Trophoblast cell (in vitro differentiated cells and primary cell): ENCODE results near the gene MPP3.

Experiments
- DNase-seq, 2 donors: peaks; one replicate each; pipeline ENCODE4 v3.0.0-alpha.2; 2016
- H2AFZ ChIP-seq: 2 replicates; pipeline ENCODE4 v1.6.1; 2013; ENCODE audit warnings: low read length, moderate library complexity, mild to moderate bottlenecking; ENCODE audit not compliant: insufficient read depth, poor library complexity
- H2AK5ac ChIP-seq: 2 replicates; pipeline ENCODE4 v1.6.1; 2013; ENCODE audit warnings: mild to moderate bottlenecking, low read length
- H2BK120ac ChIP-seq: 2 replicates; pipeline ENCODE4 v1.6.1; 2013; ENCODE audit warnings: low read length, mild to moderate bottlenecking, moderate library complexity; ENCODE audit not compliant: insufficient read depth, poor library complexity
- H2BK12ac ChIP-seq: 2 replicates; pipeline ENCODE4 v1.6.1; 2013; ENCODE audit warnings: mild to moderate bottlenecking, low read length, moderate library complexity
- H2BK5ac ChIP-seq: 2 replicates; pipeline ENCODE4 v1.6.1; 2013; ENCODE audit warnings: low read length, low read depth, moderate library complexity, mild to moderate bottlenecking; ENCODE audit not compliant: poor library complexity
- H3K14ac ChIP-seq: 2 replicates; pipeline ENCODE4 v1.6.1; 2013; ENCODE audit warnings: mild to moderate bottlenecking, low read length
- H3K18ac ChIP-seq: 2 replicates; pipeline ENCODE4 v1.6.1; 2013; ENCODE audit warnings: mild to moderate bottlenecking, low read length
- H3K23ac ChIP-seq: 2 replicates; pipeline ENCODE4 v1.6.1; 2013; ENCODE audit warnings: low read length
- H3K27ac ChIP-seq: 2 replicates; pipeline ENCODE4 v1.5.1; 2013; ENCODE audit warnings: low read depth, mild to moderate bottlenecking, inconsistent platforms, low read length, moderate library complexity
- H3K27me3 ChIP-seq: 2 replicates; pipeline ENCODE4 v1.6.1; 2013; ENCODE audit warnings: inconsistent platforms, mild to moderate bottlenecking, low read length, moderate library complexity; ENCODE audit not compliant: insufficient read depth
- H3K36me3 ChIP-seq, 2 experiments: 1 replicate in 1 of 2; 2 replicates in 1 of 2; pipeline ENCODE4 v1.6.1; 2013; ENCODE audit warnings: low read length in 2 of 2, mild to moderate bottlenecking in 2 of 2, moderate library complexity in 1 of 2; ENCODE audit not compliant: insufficient read depth in 2 of 2, control insufficient read depth in 1 of 2
- H3K4ac ChIP-seq: 2 replicates; pipeline ENCODE4 v1.6.1; 2013; ENCODE audit warnings: low read depth, mild to moderate bottlenecking, low read length, moderate library complexity
- H3K4me1 ChIP-seq, 2 experiments: 1 replicate in 1 of 2; 2 replicates in 1 of 2; pipeline ENCODE4 v1.6.1; 2013; ENCODE audit warnings: low read length in 2 of 2, mild to moderate bottlenecking in 2 of 2, moderate library complexity in 1 of 2; ENCODE audit not compliant: insufficient read depth in 2 of 2, control insufficient read depth in 1 of 2
- H3K4me2 ChIP-seq: 2 replicates; pipeline ENCODE4 v1.6.1; 2013; ENCODE audit warnings: inconsistent platforms, mild to moderate bottlenecking, low read length, moderate library complexity
- H3K4me3 ChIP-seq: 2 replicates; pipeline ENCODE4 v1.5.1; 2013; ENCODE audit warnings: mild to moderate bottlenecking, low read depth, low read length, inconsistent platforms
- H3K79me1 ChIP-seq: one replicate; pipeline ENCODE4 v1.6.1; 2013; ENCODE audit warnings: low read length
- H3K79me2 ChIP-seq: 2 replicates; pipeline ENCODE4 v1.6.1; 2013; ENCODE audit warnings: low read length, mild to moderate bottlenecking; ENCODE audit not compliant: control insufficient read depth, insufficient read depth, poor library complexity
- H3K9ac ChIP-seq: 2 replicates; pipeline ENCODE4 v1.6.1; 2013; ENCODE audit warnings: mild to moderate bottlenecking, low read length
- H3K9me3 ChIP-seq: 2 replicates; pipeline ENCODE4 v1.6.1; 2013; ENCODE audit warnings: low read depth, mild to moderate bottlenecking, control low read depth, inconsistent platforms, low read length; ENCODE audit not compliant: insufficient read depth
- H4K12ac ChIP-seq: 2 replicates; pipeline ENCODE4 v1.6.1; 2013; ENCODE audit warnings: low read depth, mild to moderate bottlenecking, low read length, moderate library complexity
- H4K8ac ChIP-seq: 2 replicates; pipeline ENCODE4 v1.6.1; 2013; ENCODE audit warnings: low read depth, mild to moderate bottlenecking, low read length, moderate library complexity
- H4K91ac ChIP-seq: one replicate; pipeline ENCODE4 v1.6.1; 2013; ENCODE audit warnings: low read depth, mild to moderate bottlenecking, low read length, moderate library complexity
- WGBS: extraction: QIAGEN DNeasy Blood & Tissue Kit; methylation state at CpG from one replicate; pipeline ENCODE4 v1.1.7; 2013; ENCODE audit warnings: missing lambda C conversion rate; ENCODE audit not compliant: insufficient read length, insufficient coverage; ENCODE audit errors: extremely low coverage; 5-methylcytosine and 5-hydroxymethylcytosine counted together

The MPP3 gene

GRCh38 chr17:43772877-43773648 lies 59.9 kb downstream of the MPP3 start:
- Histone ChIP-seq H2AK5ac (no peak overlapping the region), H3K14ac (no peak overlapping the region), H3K4me1 (peaks cover 4 to 6% of the 10 kb centered on the region in 2 experiments), H4K91ac (no peak overlapping the region), H3K27me3 (no peaks in the 10 kb centered on the region), H3K18ac (no peak overlapping the region), H3K9me3 (peaks cover 1% of the 10 kb centered on the region), H4K12ac (no peak overlapping the region), H3K9ac (no peak overlapping the region), H3K27ac (no peak overlapping the region), H3K79me2 (peaks cover 7% of the 10 kb centered on the region), H3K4me2 (no peak overlapping the region), H2BK120ac (no peak overlapping the region), H3K79me1 (peaks cover 5% of the 10 kb centered on the region), H2AFZ (no peak overlapping the region), H2BK12ac (no peak overlapping the region), H3K23ac (no peak overlapping the region), H4K8ac (no peak overlapping the region), H2BK5ac (no peak overlapping the region), H3K4ac (no peak overlapping the region), H3K36me3 (peaks cover 65 to 73% of the 10 kb centered on the region in 2 experiments), H3K4me3 (no peak overlapping the region)
- WGBS: no CpG with 5 or more reads among the region's 10 CpGs
- peak in 1 of 2 donors; percentile 19 for DNase-seq

GRCh38 chr17:43771463-43771862 lies 61.5 kb downstream of the MPP3 start:
- no peak overlapping the region for H2BK5ac ChIP-seq
- no CpG with 5 or more reads among the region's 9 CpGs for WGBS

GRCh38 chr17:43770957-43771356 lies 62.0 kb downstream of the MPP3 start:
- Histone ChIP-seq H3K36me3 (peaks cover 64 to 74% of the 10 kb centered on the region in 2 experiments), H2BK120ac (no peak overlapping the region), H2AFZ (no peak overlapping the region), H3K27ac (no peak overlapping the region), H3K4me3 (no peak overlapping the region), H4K91ac (no peak overlapping the region), H4K8ac (no peak overlapping the region), H3K79me2 (no peaks in the 10 kb centered on the region), H2BK12ac (no peak overlapping the region), H3K27me3 (no peaks in the 10 kb centered on the region), H3K4me1 (no peaks in the 10 kb centered on the region), H2AK5ac (no peak overlapping the region), H3K14ac (no peak overlapping the region), H3K23ac (no peak overlapping the region), H3K4ac (no peak overlapping the region), H3K79me1 (no peaks in the 10 kb centered on the region), H3K9me3 (peaks cover 1% of the 10 kb centered on the region), H4K12ac (no peak overlapping the region), H3K18ac (no peak overlapping the region), H2BK5ac (no peak overlapping the region), H3K4me2 (no peak overlapping the region), H3K9ac (no peak overlapping the region)
- DNase-seq: no peak
- WGBS: 100% methylated on average over 1 of the region's 2 CpGs

More at GRCh38 chr17:43771463-43771862, 61.5 kb downstream of the MPP3 start:
- H3K36me3 ChIP-seq: peaks cover 68 to 78% of the 10 kb centered on the region in 2 experiments
- no peak overlapping the region for H3K14ac ChIP-seq
- H2AFZ ChIP-seq: no peak overlapping the region
- no peak overlapping the region for H4K91ac ChIP-seq
- no peak overlapping the region for H4K8ac ChIP-seq
- H3K4me1 ChIP-seq: peaks cover 0 to under 1% of the 10 kb centered on the region in 2 experiments
- H3K9me3 ChIP-seq: peaks cover 1% of the 10 kb centered on the region
- H4K12ac ChIP-seq: no peak overlapping the region
- no peak overlapping the region for H3K4ac ChIP-seq
- no peak overlapping the region for H3K4me2 ChIP-seq
- H2BK120ac ChIP-seq: no peak overlapping the region
- H3K79me1 ChIP-seq: no peaks in the 10 kb centered on the region
- no peak overlapping the region for H3K9ac ChIP-seq
- no peak overlapping the region for H3K18ac ChIP-seq
- H3K27me3 ChIP-seq: no peaks in the 10 kb centered on the region
- H3K23ac ChIP-seq: no peak overlapping the region
- no peak overlapping the region for H2BK12ac ChIP-seq
- peaks cover 2% of the 10 kb centered on the region for H3K79me2 ChIP-seq
- H3K4me3 ChIP-seq: no peak overlapping the region
- no peak overlapping the region for H3K27ac ChIP-seq
- H2AK5ac ChIP-seq: no peak overlapping the region
- DNase-seq: no peak

DNA sequence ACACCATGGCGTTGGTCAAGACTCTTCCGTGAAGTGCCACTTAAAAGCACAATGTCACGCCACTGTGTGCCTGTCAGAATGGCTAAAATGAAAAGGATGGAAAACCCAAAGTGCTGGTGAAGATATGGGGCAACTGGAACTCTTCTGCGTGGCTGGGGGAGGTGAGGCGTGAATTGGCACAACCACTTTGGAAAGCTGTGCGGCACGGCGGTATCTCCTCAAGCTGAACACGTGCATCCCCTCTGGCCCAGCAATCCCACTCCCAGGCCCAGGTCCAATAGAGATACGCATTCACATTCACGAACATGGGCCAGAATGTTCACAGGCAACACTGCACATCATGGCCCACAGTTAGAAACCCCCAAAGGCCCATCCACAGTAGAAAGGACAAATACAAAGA lies 63.1 kb downstream of the MPP3 start:
- no CpG with 5 or more reads among the region's 11 CpGs for WGBS
- H3K4me3 ChIP-seq: no peak overlapping the region
- no peak overlapping the region for H3K23ac ChIP-seq
- H4K12ac ChIP-seq: no peak overlapping the region
- H2AFZ ChIP-seq: no peak overlapping the region
- H2AK5ac ChIP-seq: no peak overlapping the region
- H3K18ac ChIP-seq: no peak overlapping the region
- no peaks in the 10 kb centered on the region for H3K79me2 ChIP-seq
- no peak for DNase-seq
- no peak overlapping the region for H4K8ac ChIP-seq
- no peak overlapping the region for H2BK120ac ChIP-seq
- no peak overlapping the region for H3K27ac ChIP-seq
- H3K4me1 ChIP-seq: no peaks in the 10 kb centered on the region
- no peak overlapping the region for H3K4ac ChIP-seq
- H3K36me3 ChIP-seq: peaks cover 61 to 66% of the 10 kb centered on the region in 2 experiments
- H3K9me3 ChIP-seq: peaks cover 1% of the 10 kb centered on the region
- H4K91ac ChIP-seq: no peak overlapping the region
- no peak overlapping the region for H2BK5ac ChIP-seq
- H3K9ac ChIP-seq: no peak overlapping the region
- H3K27me3 ChIP-seq: no peaks in the 10 kb centered on the region
- no peak overlapping the region for H3K14ac ChIP-seq
- no peak overlapping the region for H3K4me2 ChIP-seq
- no peak overlapping the region for H2BK12ac ChIP-seq
- H3K79me1 ChIP-seq: no peaks in the 10 kb centered on the region
